HUES6 (cell line): ENCODE results near the gene BBS7.

Experiments
- H3K27ac ChIP-seq: 2 replicates; pipeline ENCODE4 v1.7.0; 2013; ENCODE audit warnings: low read depth, mild to moderate bottlenecking, low read length, inconsistent platforms
- H3K27me3 ChIP-seq: 2 replicates; pipeline ENCODE4 v1.6.1; 2013; ENCODE audit warnings: low read length; ENCODE audit not compliant: control insufficient read depth, insufficient read depth
- H3K36me3 ChIP-seq: 2 replicates; pipeline ENCODE4 v1.6.1; 2013; ENCODE audit warnings: low read length; ENCODE audit not compliant: control insufficient read depth, insufficient read depth
- H3K4me1 ChIP-seq: 2 replicates; pipeline ENCODE4 v1.6.1; 2013; ENCODE audit warnings: low read length; ENCODE audit not compliant: control insufficient read depth, insufficient read depth
- H3K4me3 ChIP-seq: 2 replicates; pipeline ENCODE4 v1.5.1; 2013; ENCODE audit warnings: low read depth, low read length
- H3K9ac ChIP-seq: one replicate; pipeline ENCODE4 v1.6.1; 2013; ENCODE audit warnings: mild to moderate bottlenecking, low read length
- H3K9me3 ChIP-seq: 2 replicates; pipeline ENCODE4 v1.6.1; 2013; ENCODE audit warnings: low read depth, low read length; ENCODE audit not compliant: control insufficient read depth, insufficient read depth

The BBS7 gene

DNA sequence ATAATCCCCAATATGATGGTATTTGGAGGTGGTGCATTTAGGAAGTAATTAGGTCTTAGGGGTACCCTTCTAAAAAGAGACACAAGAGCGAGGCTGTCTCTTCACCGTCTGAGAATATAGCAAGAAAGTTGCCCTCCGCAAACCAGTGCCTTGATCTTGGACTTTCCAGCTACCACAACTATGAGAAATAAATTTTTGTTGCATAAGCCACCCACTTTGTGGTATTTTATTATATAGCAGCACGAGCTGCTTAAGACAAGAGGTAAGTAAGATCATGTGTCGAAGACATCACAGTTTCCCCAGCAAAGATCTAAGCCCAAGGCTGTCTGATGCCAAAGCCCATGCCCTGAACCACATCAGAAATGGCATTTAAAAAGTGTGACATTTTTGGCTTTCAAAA is 78.8 kb downstream of the BBS7 start:
- Histone ChIP-seq H3K36me3 (no peaks in the 10 kb centered on the region), H3K9me3 (no peaks in the 10 kb centered on the region), H3K27me3 (no peaks in the 10 kb centered on the region), H3K9ac (no peak overlapping the region), H3K4me1 (peaks cover 20% of the 10 kb centered on the region), H3K4me3 (no peak overlapping the region), H3K27ac (no peak overlapping the region)

- no peaks in the 10 kb centered on the region for H3K36me3 ChIP-seq
- H3K9ac ChIP-seq = no peak overlapping the region
- peaks cover 16% of the 10 kb centered on the region for H3K4me1 ChIP-seq
- no peak overlapping the region for H3K4me3 ChIP-seq
- H3K27me3 ChIP-seq = no peaks in the 10 kb centered on the region
- H3K27ac ChIP-seq = no peak overlapping the region
- H3K9me3 ChIP-seq = no peaks in the 10 kb centered on the region
These were observed 79.3 kb downstream of the BBS7 start for GRCh38 chr4:121790976-121791375.

DNA sequence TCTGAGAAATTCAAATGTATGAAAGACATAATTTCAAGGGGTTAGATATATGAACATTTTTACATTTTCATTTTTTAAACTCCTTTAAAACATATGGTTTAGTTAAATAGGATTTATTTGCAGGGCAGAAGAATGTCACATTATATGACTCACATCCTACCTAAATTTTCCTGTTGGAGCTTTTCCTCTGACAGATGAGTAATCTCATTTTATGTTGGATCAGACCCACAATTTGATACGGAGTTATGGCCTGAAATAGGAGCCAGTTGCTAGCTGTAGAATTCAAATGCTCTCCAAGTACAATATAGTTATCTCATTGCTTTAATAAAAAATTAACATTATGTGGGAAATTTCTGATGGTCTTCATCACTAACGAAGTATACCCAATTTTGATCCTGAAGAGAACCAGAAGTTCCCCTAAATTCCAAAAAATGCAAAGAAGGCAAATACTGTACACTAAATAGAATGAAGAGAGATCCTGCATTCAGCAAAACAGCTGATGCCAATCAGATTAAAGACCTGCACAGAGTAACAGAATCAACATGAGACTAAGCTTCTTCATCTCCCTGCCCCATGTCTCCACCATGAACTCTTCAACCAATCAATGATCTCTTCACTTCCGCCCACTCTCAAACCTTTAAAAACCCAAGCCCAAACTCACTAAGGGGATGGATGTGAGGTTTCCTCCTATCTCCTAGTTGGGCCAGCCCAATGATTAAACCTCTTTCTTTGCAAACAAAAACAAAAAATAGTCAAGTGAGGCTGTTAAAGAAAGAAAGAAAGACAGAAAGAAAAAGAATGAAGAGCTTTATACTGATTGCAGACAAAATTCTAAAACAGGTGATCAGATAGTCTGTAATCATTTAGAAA is 80.1 kb downstream of the BBS7 start:
- Histone ChIP-seq H3K4me3 (no peak overlapping the region), H3K9me3 (no peaks in the 10 kb centered on the region), H3K27me3 (no peaks in the 10 kb centered on the region), H3K9ac (no peak overlapping the region), H3K4me1 (peaks cover 9% of the 10 kb centered on the region), H3K36me3 (no peaks in the 10 kb centered on the region), H3K27ac (no peak overlapping the region)

GRCh38 chr4:121789455-121789854 is 80.8 kb downstream of the BBS7 start:
- Histone ChIP-seq H3K27me3 (no peaks in the 10 kb centered on the region), H3K36me3 (no peaks in the 10 kb centered on the region), H3K9ac (no peak overlapping the region), H3K27ac (no peak overlapping the region), H3K4me1 (peaks cover 3% of the 10 kb centered on the region; the same call in 1 of the 2 replicates), H3K4me3 (no peak overlapping the region), H3K9me3 (0 out of 2 replicates have a peak, but pooled peaks cover under 1% of the 10 kb centered on the region)

GRCh38 chr4:121788896-121789295 is 81.4 kb downstream of the BBS7 start:
- no peaks in the 10 kb centered on the region for H3K4me1 ChIP-seq
- H3K9ac ChIP-seq = no peak overlapping the region
- 0 out of 2 replicates have a peak, but pooled peaks cover 3% of the 10 kb centered on the region for H3K9me3 ChIP-seq
- H3K27ac ChIP-seq = no peak overlapping the region
- H3K36me3 ChIP-seq = no peaks in the 10 kb centered on the region
- no peak overlapping the region for H3K4me3 ChIP-seq
- H3K27me3 ChIP-seq = no peaks in the 10 kb centered on the region

DNA sequence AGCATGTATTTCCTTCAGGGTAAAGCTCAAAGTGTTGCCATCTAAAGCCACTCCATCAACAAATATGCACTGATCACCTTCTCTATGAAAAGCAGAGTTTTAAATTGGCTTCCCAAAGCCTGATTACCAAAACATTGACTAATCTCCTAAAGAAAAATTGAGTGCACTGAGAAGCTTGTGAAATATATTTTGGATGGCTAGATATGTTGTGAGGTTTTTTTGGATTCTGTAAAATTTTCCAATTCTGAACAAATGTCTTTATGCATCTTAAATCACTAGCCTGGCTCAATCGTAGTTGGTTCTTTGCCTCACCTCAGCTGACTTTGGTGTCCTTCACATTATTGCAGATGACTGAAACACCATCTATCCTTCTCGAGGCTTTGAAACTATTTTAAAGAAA is 84.1 kb downstream of the BBS7 start:
- no peaks in the 10 kb centered on the region for H3K4me1 ChIP-seq
- H3K4me3 ChIP-seq = no peak overlapping the region
- no peaks in the 10 kb centered on the region for H3K27me3 ChIP-seq
- H3K27ac ChIP-seq = no peak overlapping the region
- no peaks in the 10 kb centered on the region for H3K36me3 ChIP-seq
- 0 out of 2 replicates have a peak, but pooled peaks cover 3% of the 10 kb centered on the region for H3K9me3 ChIP-seq
- no peak overlapping the region for H3K9ac ChIP-seq

GRCh38 chr4:121785479-121785878 is 84.8 kb downstream of the BBS7 start:
- no peak overlapping the region for H3K27ac ChIP-seq
- H3K9me3 ChIP-seq = 0 out of 2 replicates have a peak, but pooled peaks cover 3% of the 10 kb centered on the region
- H3K9ac ChIP-seq = no peak overlapping the region
- no peaks in the 10 kb centered on the region for H3K36me3 ChIP-seq
- H3K4me3 ChIP-seq = no peak overlapping the region
- H3K4me1 ChIP-seq = no peaks in the 10 kb centered on the region
- no peaks in the 10 kb centered on the region for H3K27me3 ChIP-seq

DNA sequence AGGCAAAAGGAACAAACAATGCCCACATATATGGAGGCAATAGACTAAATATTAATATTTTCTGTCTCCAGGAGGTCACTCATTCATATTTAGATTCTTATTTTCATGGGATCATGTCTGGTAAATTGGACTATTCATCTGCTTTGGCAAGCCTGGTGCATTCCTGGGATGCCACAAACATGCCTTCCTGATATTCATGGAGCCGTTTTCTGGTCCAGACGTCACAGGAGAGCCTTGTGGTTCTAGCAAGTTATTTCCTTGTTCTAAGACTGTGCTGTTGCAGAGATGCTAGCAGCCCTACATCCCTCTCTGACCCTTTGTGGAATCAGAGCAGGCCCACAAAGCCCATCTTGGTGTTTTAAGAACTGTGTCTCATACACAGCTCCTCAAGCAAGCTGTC is 85.3 kb downstream of the BBS7 start:
- Histone ChIP-seq H3K9ac (no peak overlapping the region), H3K4me3 (no peak overlapping the region), H3K36me3 (no peaks in the 10 kb centered on the region), H3K27ac (no peak overlapping the region), H3K27me3 (no peaks in the 10 kb centered on the region), H3K4me1 (no peaks in the 10 kb centered on the region), H3K9me3 (0 out of 2 replicates have a peak, but pooled peaks cover 3% of the 10 kb centered on the region)

DNA sequence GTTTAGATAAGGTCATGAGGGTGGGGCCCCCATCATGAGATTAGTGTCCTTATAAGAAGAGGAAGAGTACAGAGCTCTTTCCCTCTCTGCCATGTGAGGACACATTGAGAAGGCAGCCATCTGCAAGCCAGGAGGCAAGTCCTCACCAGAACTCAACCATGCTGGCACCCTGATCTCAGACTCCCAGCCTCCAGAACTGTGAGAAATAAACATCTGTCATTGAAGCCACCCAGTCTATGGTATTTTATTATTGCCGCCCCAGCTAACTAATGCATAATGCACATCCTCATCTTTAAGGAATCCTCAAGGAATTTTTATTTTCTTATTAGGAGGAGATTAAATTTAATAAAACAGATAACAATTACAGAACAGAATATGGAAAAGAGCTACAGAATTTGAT is 85.9 kb downstream of the BBS7 start:
- H3K27ac ChIP-seq = no peak overlapping the region
- no peak overlapping the region for H3K9ac ChIP-seq
- no peaks in the 10 kb centered on the region for H3K36me3 ChIP-seq
- no peak overlapping the region for H3K4me3 ChIP-seq
- H3K4me1 ChIP-seq = no peaks in the 10 kb centered on the region
- 0 out of 2 replicates have a peak, but pooled peaks cover 3% of the 10 kb centered on the region for H3K9me3 ChIP-seq
- no peaks in the 10 kb centered on the region for H3K27me3 ChIP-seq

- Histone ChIP-seq H3K9ac (no peak overlapping the region), H3K9me3 (0 out of 2 replicates have a peak, but pooled peaks cover 3% of the 10 kb centered on the region), H3K27ac (no peak overlapping the region), H3K36me3 (no peaks in the 10 kb centered on the region), H3K27me3 (no peaks in the 10 kb centered on the region), H3K4me3 (no peak overlapping the region), H3K4me1 (no peaks in the 10 kb centered on the region)
These were observed 87.1 kb downstream of the BBS7 start for GRCh38 chr4:121783210-121783609.

GRCh38 chr4:121778991-121779628 is 91.2 kb downstream of the BBS7 start:
- no peaks in the 10 kb centered on the region for H3K9me3 ChIP-seq

More at GRCh38 chr4:121778991-121779628, 91.2 kb downstream of the BBS7 start:
- Histone ChIP-seq H3K36me3 (no peaks in the 10 kb centered on the region), H3K4me3 (no peak overlapping the region), H3K9ac (no peak overlapping the region), H3K27me3 (no peaks in the 10 kb centered on the region), H3K27ac (no peak overlapping the region), H3K4me1 (peaks cover under 1% of the 10 kb centered on the region; the same call in 1 of the 2 replicates)
